WTC11 (cell line): ENCODE measurements around the gene ADAT1. TPM values are rescaled to one million over a fixed set of nuclear protein-coding genes. Genes with fewer than 3 reads are reported as not detected.

Source experiments
- ATAC-seq: fragments of 200-7000 bp; cut with Tn5 transposase; 2 replicates; pipeline ENCODE4 v1.10.0; 2021; ENCODE audit warnings: mild to moderate bottlenecking, moderate library complexity
- CTCF ChIA-PET: fragments of 300-600 bp; sonication (Branson Sonifier 250); formaldehyde crosslinking; loops from one replicate; lab custom pipeline; 2021; ENCODE audit warnings: antibody characterized with exemption; lab: Charles Lee
- POLR2A ChIA-PET: fragments of 350-600 bp; sonication (Branson Sonifier 250); formaldehyde crosslinking; loops from one replicate; lab custom pipeline; 2021; ENCODE audit warnings: antibody characterized with exemption; lab: Charles Lee
- DNase-seq: peaks from one replicate; pipeline ENCODE4 v3.0.0; 2021; ENCODE audit warnings: low spot score
- H3K27ac Mint-ChIP-seq: 2 replicates; pipeline ENCODE4 v1.8.0; 2021; ENCODE audit warnings: mixed read lengths
- H3K27me3 Mint-ChIP-seq: 2 replicates; pipeline ENCODE4 v1.8.0; 2021; ENCODE audit warnings: low read depth, mild to moderate bottlenecking, moderate library complexity, mixed read lengths
- H3K36me3 Mint-ChIP-seq: 2 replicates; pipeline ENCODE4 v1.8.0; 2021; ENCODE audit warnings: mixed read lengths
- H3K4me1 Mint-ChIP-seq: 2 replicates; pipeline ENCODE4 v1.8.0; 2022; ENCODE audit warnings: mixed read lengths
- H3K4me3 Mint-ChIP-seq: 2 replicates; pipeline ENCODE4 v1.8.0; 2021; ENCODE audit warnings: mild to moderate bottlenecking, moderate library complexity, mixed read lengths
- H3K9me3 Mint-ChIP-seq: 2 replicates; pipeline ENCODE4 v1.8.0; 2021; ENCODE audit warnings: mixed read lengths
- CREM ChIP-seq: sonication (generic); formaldehyde crosslinking; IDR thresholded peaks from 2 replicates; pipeline ENCODE4 v1.8.1; 2022; ENCODE audit warnings: mild to moderate bottlenecking, missing genetic modification reagents, moderate library complexity
- GTF2I ChIP-seq: fragments of 250-450 bp; sonication (Bioruptor Pico); conservative IDR thresholded peaks from 2 replicates; pipeline ENCODE4 v1.4.0; 2021; ENCODE audit warnings: mild to moderate bottlenecking
- KAT7 ChIP-seq: sonication (generic); formaldehyde crosslinking; IDR thresholded peaks from 2 replicates; pipeline ENCODE4 v1.8.1; 2023; ENCODE audit warnings: missing genetic modification reagents, mild to moderate bottlenecking, borderline replicate concordance
- MLX ChIP-seq: sonication (generic); formaldehyde crosslinking; IDR thresholded peaks from 2 replicates; pipeline ENCODE4 v1.8.1; 2023; ENCODE audit warnings: mild to moderate bottlenecking, missing genetic modification reagents, moderate library complexity
- MXD4 ChIP-seq: fragments of 250-450 bp; sonication (Bioruptor Pico); IDR thresholded peaks from 2 replicates; pipeline ENCODE4 v1.8.0; 2021; ENCODE audit warnings: mild to moderate bottlenecking, moderate library complexity, borderline replicate concordance
- NR1H2 ChIP-seq: sonication (generic); formaldehyde crosslinking; IDR thresholded peaks from 2 replicates; pipeline ENCODE4 v1.9.0; 2021; ENCODE audit warnings: mild to moderate bottlenecking, moderate library complexity, missing genetic modification reagents
- NR2C2 ChIP-seq: sonication (generic); formaldehyde crosslinking; IDR thresholded peaks from 2 replicates; pipeline ENCODE4 v1.8.0; 2022; ENCODE audit warnings: mild to moderate bottlenecking, missing genetic modification reagents
- RELA ChIP-seq: sonication (generic); formaldehyde crosslinking; IDR thresholded peaks from 2 replicates; pipeline ENCODE4 v1.8.1; 2022; ENCODE audit warnings: missing genetic modification reagents, mild to moderate bottlenecking, borderline replicate concordance
- SOX15 ChIP-seq: fragments of 250-450 bp; sonication (Bioruptor Pico); IDR thresholded peaks from 2 replicates; pipeline ENCODE4 v1.9.0; 2021; ENCODE audit warnings: mild to moderate bottlenecking
- TEAD4 ChIP-seq: sonication (generic); formaldehyde crosslinking; IDR thresholded peaks from 2 replicates; pipeline ENCODE4 v1.8.0; 2022; ENCODE audit warnings: mild to moderate bottlenecking, missing genetic modification reagents
- ZNF121 ChIP-seq: sonication (generic); formaldehyde crosslinking; IDR thresholded peaks from 2 replicates; pipeline ENCODE4 v1.8.0; 2023; ENCODE audit warnings: missing genetic modification reagents
- ZNF416 ChIP-seq: fragments of 250-450 bp; sonication (Bioruptor Pico); IDR thresholded peaks from 2 replicates; pipeline ENCODE4 v1.9.0; 2021; ENCODE audit warnings: mild to moderate bottlenecking, inconsistent platforms
- ZNF532 ChIP-seq: fragments of 250-450 bp; sonication (Bioruptor Pico); IDR thresholded peaks from 2 replicates; pipeline ENCODE4 v1.9.0; 2021; ENCODE audit warnings: mild to moderate bottlenecking, borderline replicate concordance
- ZSCAN18 ChIP-seq: fragments of 250-450 bp; sonication (Bioruptor Pico); IDR thresholded peaks from 2 replicates; pipeline ENCODE4 v2.1.2; 2022; ENCODE audit warnings: mild to moderate bottlenecking, moderate library complexity
- total RNA-seq: library from RNA; stranded (reverse); gene quantifications from 3 replicates; pipeline ENCODE4 v1.2.3, GENCODE V29; 2021
- TF ChIP-seq, protein P1 (sequence below): sonication (generic); formaldehyde crosslinking; IDR thresholded peaks from 2 replicates; pipeline ENCODE4 v1.8.0; 2022; ENCODE audit warnings: mild to moderate bottlenecking, missing genetic modification reagents
- TF ChIP-seq, protein P2 (sequence below): sonication (generic); formaldehyde crosslinking; IDR thresholded peaks from 2 replicates; pipeline ENCODE4 v1.8.0; 2022; ENCODE audit warnings: missing genetic modification reagents
- TF ChIP-seq, protein P3 (sequence below): fragments of 250-450 bp; sonication (Bioruptor Pico); conservative IDR thresholded peaks from 2 replicates; pipeline ENCODE4 v1.9.0; 2021; ENCODE audit warnings: mild to moderate bottlenecking

The ADAT1 gene
- total RNA-seq, 1 experiment from 2014 or later = 46.0 TPM

DNA sequence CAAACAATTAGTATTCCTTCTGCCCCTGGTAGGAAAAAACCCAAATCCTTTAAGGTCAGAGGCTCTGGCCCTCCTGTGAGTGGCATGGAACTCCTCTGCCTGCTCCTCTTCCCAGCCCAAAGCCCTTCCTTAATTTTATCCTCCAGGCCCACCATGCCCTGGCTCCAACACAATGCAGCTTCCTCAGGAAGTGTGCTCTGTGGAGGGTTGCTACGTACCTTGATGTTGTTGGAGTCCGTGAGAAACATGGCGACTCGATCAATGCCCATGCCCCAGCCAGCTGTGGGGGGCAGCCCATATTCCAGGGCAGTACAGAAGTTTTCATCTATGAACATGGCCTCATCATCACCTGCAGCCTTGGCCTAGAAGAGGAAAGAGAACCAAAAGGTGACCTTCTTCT is 5.3 kb upstream of the ADAT1 start:
- TF ChIP-seq ZNF416 (CRISPR knock-in tag) (no peak), MXD4 (CRISPR knock-in tag) (no peak), NR2C2 (no peak), ZSCAN18 (CRISPR knock-in tag) (no peak), MLX (no peak), ZNF121 (no peak), TEAD4 (CRISPR knock-in tag) (no peak), SOX15 (CRISPR knock-in tag) (no peak), KAT7 (CRISPR knock-in tag) (no peak), GTF2I (CRISPR knock-in tag) (no peak), CREM (no peak), ZNF532 (CRISPR knock-in tag) (no peak)
- TF ChIP-seq, protein P1, sequence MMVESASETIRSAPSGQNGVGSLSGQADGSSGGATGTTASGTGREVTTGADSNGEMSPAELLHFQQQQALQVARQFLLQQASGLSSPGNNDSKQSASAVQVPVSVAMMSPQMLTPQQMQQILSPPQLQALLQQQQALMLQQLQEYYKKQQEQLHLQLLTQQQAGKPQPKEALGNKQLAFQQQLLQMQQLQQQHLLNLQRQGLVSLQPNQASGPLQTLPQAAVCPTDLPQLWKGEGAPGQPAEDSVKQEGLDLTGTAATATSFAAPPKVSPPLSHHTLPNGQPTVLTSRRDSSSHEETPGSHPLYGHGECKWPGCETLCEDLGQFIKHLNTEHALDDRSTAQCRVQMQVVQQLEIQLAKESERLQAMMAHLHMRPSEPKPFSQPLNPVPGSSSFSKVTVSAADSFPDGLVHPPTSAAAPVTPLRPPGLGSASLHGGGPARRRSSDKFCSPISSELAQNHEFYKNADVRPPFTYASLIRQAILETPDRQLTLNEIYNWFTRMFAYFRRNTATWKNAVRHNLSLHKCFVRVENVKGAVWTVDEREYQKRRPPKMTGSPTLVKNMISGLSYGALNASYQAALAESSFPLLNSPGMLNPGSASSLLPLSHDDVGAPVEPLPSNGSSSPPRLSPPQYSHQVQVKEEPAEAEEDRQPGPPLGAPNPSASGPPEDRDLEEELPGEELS = no peak
- TF ChIP-seq, protein P2, sequence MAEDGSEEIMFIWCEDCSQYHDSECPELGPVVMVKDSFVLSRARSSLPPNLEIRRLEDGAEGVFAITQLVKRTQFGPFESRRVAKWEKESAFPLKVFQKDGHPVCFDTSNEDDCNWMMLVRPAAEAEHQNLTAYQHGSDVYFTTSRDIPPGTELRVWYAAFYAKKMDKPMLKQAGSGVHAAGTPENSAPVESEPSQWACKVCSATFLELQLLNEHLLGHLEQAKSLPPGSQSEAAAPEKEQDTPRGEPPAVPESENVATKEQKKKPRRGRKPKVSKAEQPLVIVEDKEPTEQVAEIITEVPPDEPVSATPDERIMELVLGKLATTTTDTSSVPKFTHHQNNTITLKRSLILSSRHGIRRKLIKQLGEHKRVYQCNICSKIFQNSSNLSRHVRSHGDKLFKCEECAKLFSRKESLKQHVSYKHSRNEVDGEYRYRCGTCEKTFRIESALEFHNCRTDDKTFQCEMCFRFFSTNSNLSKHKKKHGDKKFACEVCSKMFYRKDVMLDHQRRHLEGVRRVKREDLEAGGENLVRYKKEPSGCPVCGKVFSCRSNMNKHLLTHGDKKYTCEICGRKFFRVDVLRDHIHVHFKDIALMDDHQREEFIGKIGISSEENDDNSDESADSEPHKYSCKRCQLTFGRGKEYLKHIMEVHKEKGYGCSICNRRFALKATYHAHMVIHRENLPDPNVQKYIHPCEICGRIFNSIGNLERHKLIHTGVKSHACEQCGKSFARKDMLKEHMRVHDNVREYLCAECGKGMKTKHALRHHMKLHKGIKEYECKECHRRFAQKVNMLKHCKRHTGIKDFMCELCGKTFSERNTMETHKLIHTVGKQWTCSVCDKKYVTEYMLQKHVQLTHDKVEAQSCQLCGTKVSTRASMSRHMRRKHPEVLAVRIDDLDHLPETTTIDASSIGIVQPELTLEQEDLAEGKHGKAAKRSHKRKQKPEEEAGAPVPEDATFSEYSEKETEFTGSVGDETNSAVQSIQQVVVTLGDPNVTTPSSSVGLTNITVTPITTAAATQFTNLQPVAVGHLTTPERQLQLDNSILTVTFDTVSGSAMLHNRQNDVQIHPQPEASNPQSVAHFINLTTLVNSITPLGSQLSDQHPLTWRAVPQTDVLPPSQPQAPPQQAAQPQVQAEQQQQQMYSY (CRISPR knock-in tag) = no peak
- TF ChIP-seq, all 79 proteins: peak for 0
- H3K27me3 Mint-ChIP-seq = no peaks in the 10 kb centered on the region
- ChIA-PET POLR2A (no interaction called here), CTCF (no interaction called here)
- no peaks in the 10 kb centered on the region for H3K4me1 Mint-ChIP-seq
- no peaks in the 10 kb centered on the region for H3K9me3 Mint-ChIP-seq
- no peak for ATAC-seq
- no peak overlapping the region for H3K27ac Mint-ChIP-seq
- H3K36me3 Mint-ChIP-seq = peaks cover 73% of the 10 kb centered on the region
- no peak overlapping the region for H3K4me3 Mint-ChIP-seq
- DNase-seq = no peak

GRCh38 chr16:75627851-75628250 is 4.8 kb upstream of the ADAT1 start:
- DNase-seq (no peak), ATAC-seq (no peak)
- no peaks in the 10 kb centered on the region for H3K9me3 Mint-ChIP-seq
- CTCF ChIA-PET = no interaction called here
- H3K27me3 Mint-ChIP-seq = no peaks in the 10 kb centered on the region
- H3K4me3 Mint-ChIP-seq = no peak overlapping the region
- peaks cover 68% of the 10 kb centered on the region for H3K36me3 Mint-ChIP-seq
- H3K27ac Mint-ChIP-seq = no peak overlapping the region
- H3K4me1 Mint-ChIP-seq = no peaks in the 10 kb centered on the region
- POLR2A ChIA-PET = interaction anchor here (0.5 kb wide), 1 partner anchor 12 kb away, joined by 4 read pairs; no protein-coding TSS in a partner anchor
- TF ChIP-seq RELA (CRISPR knock-in tag) = no peak
- TF ChIP-seq NR1H2 (CRISPR knock-in tag) = no peak
- TF ChIP-seq, protein P3, sequence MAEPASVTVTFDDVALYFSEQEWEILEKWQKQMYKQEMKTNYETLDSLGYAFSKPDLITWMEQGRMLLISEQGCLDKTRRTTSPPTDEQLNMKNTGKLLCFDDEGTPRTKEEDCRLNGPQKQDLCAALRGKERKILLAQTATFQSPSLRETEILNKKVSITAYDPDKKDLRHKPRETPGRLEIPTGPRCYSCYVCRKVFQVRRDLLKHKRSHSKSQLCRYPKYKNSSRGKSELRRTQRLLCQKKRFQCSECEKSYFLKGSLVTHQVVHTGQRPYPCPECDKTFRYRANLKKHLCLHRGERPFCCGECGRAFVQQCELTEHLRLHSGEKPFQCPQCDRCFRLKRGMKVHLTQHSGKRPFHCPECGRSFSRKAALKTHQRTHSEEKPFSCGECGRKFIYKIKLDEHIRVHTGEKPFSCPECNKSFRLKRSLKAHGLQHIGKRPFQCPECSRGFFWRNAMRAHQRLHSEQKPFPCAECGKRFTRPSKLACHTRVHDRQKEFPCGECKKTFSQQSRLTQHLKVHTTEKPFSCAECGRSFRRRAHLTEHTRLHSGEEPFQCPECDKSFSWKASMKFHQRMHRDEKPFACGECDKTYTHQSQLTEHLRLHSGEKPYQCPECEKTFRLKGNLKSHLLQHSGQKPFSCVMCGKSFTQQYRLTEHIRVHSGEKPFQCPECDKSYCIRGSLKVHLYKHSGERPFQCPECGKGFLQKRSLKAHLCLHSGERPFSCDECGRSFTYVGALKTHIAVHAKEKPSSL (CRISPR knock-in tag) = no peak
